HepG2 (cell line): ENCODE measurements around the gene RECQL5. TPM values are rescaled to one million over a fixed set of nuclear protein-coding genes. Genes with fewer than 3 reads are reported as not detected.
A peak's percentile ranks its signal among the peaks of the same experiment; 100 is the strongest.

ENCODE experiments used
- AGO2 ChIP-seq: fragments of 200-400 bp; formaldehyde crosslinking; optimal IDR thresholded peaks from 2 replicates; pipeline ENCODE3; 2017; ENCODE audit warnings: mild to moderate bottlenecking, low read depth, low read length, moderate library complexity
- KDM5A ChIP-seq: fragments of 200-600 bp; sonication (generic); IDR thresholded peaks from 2 replicates; pipeline ENCODE4 v1.7.0; 2018; ENCODE audit warnings: antibody characterized with exemption, mild to moderate bottlenecking, low read length, borderline replicate concordance
- MXI1 ChIP-seq: IDR thresholded peaks from 3 replicates; pipeline ENCODE4 v1.6.1; 2012; ENCODE audit warnings: low read depth, low read length, inconsistent platforms, borderline replicate concordance
- NKX3-1 ChIP-seq: sonication (generic); formaldehyde crosslinking; IDR thresholded peaks from 2 replicates; pipeline ENCODE4 v1.5.0; 2020; ENCODE audit warnings: missing genetic modification reagents
- SP1 ChIP-seq, 2 experiments: fragments of 450-650 bp in 1 of 2; sonication (generic) in 1 of 2; formaldehyde crosslinking in 1 of 2; IDR thresholded peaks; 2 replicates each; pipeline versions ENCODE4 v1.4.0 to v1.6.1; 2016 to 2020; ENCODE audit warnings: missing genetic modification reagents in 1 of 2
- TCF12 ChIP-seq, 2 experiments: fragments of 450-650 bp in 1 of 2; sonication (generic) in 1 of 2; formaldehyde crosslinking in 1 of 2; IDR thresholded peaks; 2 replicates each; pipeline versions ENCODE4 v1.6.1 to v1.8.0; 2017 to 2022; ENCODE audit warnings: antibody characterized with exemption in 1 of 2, mild to moderate bottlenecking in 1 of 2, missing genetic modification reagents in 1 of 2, moderate library complexity in 1 of 2
- THRA ChIP-seq: sonication (generic); formaldehyde crosslinking; IDR thresholded peaks from 2 replicates; pipeline ENCODE4 v1.4.0; 2020; ENCODE audit warnings: missing genetic modification reagents, borderline replicate concordance
- ZFAT ChIP-seq: sonication (generic); formaldehyde crosslinking; conservative IDR thresholded peaks from 2 replicates; pipeline ENCODE4 v1.8.1; 2023; ENCODE audit warnings: missing genetic modification reagents, inconsistent platforms
- ZFX ChIP-seq: sonication (generic); formaldehyde crosslinking; IDR thresholded peaks from 2 replicates; pipeline ENCODE4 v1.4.0; 2020; ENCODE audit warnings: mild to moderate bottlenecking, low read depth, missing genetic modification reagents, moderate library complexity
- ZFYVE20 ChIP-seq: sonication (generic); formaldehyde crosslinking; IDR thresholded peaks from 2 replicates; pipeline ENCODE4 v1.8.0; 2023; ENCODE audit warnings: low read depth, mild to moderate bottlenecking, moderate library complexity, missing genetic modification reagents, borderline replicate concordance
- ZNF235 ChIP-seq: sonication (generic); formaldehyde crosslinking; IDR thresholded peaks from 2 replicates; pipeline ENCODE4 v1.8.1; 2023; ENCODE audit warnings: mild to moderate bottlenecking, missing genetic modification reagents, borderline replicate concordance
- ZNF333 ChIP-seq: sonication (generic); formaldehyde crosslinking; IDR thresholded peaks from 2 replicates; pipeline ENCODE4 v1.4.0; 2020; ENCODE audit warnings: mild to moderate bottlenecking, missing genetic modification reagents, borderline replicate concordance
- ZNF432 ChIP-seq: sonication (generic); formaldehyde crosslinking; IDR thresholded peaks from 2 replicates; pipeline ENCODE4 v1.5.0; 2020; ENCODE audit warnings: missing genetic modification reagents, mild to moderate bottlenecking, borderline replicate concordance
- ZNF468 ChIP-seq: sonication (generic); formaldehyde crosslinking; IDR thresholded peaks from 2 replicates; pipeline ENCODE4 v1.8.0; 2022; ENCODE audit warnings: mild to moderate bottlenecking, moderate library complexity, missing genetic modification reagents
- ZNF660 ChIP-seq: sonication (generic); formaldehyde crosslinking; IDR thresholded peaks from 2 replicates; pipeline ENCODE4 v1.5.1; 2020; ENCODE audit warnings: mild to moderate bottlenecking, low read depth, missing genetic modification reagents, borderline replicate concordance
- ZNF678 ChIP-seq: sonication (generic); formaldehyde crosslinking; IDR thresholded peaks from 2 replicates; pipeline ENCODE4 v1.4.0; 2020; ENCODE audit warnings: mild to moderate bottlenecking, missing genetic modification reagents
- ZNF782 ChIP-seq: sonication (generic); formaldehyde crosslinking; IDR thresholded peaks from 2 replicates; pipeline ENCODE4 v1.4.0; 2020; ENCODE audit warnings: missing genetic modification reagents, mild to moderate bottlenecking, borderline replicate concordance
- ZZZ3 ChIP-seq: sonication (generic); formaldehyde crosslinking; IDR thresholded peaks from 2 replicates; pipeline ENCODE4 v1.4.0; 2020; ENCODE audit warnings: missing genetic modification reagents, mild to moderate bottlenecking, borderline replicate concordance
- polyA plus RNA-seq, 8 experiments: library from polyadenylated mRNA; depleted of rRNA in 3 of 8; stranded (reverse) in 7 of 8; unstranded in 1 of 8; fragments of >200 nt; fragmentation: Illumina TruSeq in 4 of 8; extraction: Trizol in 4 of 8; gene quantifications; 2 replicates each; pipeline versions ENCODE4 v1.2.1 to v1.2.3, GENCODE V29; 2011 to 2016; ENCODE audit warnings: low read depth in 4 of 8, missing spikeins in 1 of 8, mixed read lengths in 1 of 8; ENCODE audit not compliant: insufficient read depth in 1 of 8
- total RNA-seq, 5 experiments: library from RNA; depleted of rRNA; stranded (reverse); fragments of >200 nt; fragmentation: Illumina TruSeq; extraction: Trizol; gene quantifications; 2 replicates each; pipeline ENCODE4 v1.2.3, GENCODE V29; 2016; ENCODE audit warnings: low read depth in 1 of 5
- TF ChIP-seq, protein P1 (sequence below): IDR thresholded peaks from 2 replicates; pipeline ENCODE4 v1.6.1; 2016
- TF ChIP-seq, protein P2 (sequence below): sonication (generic); formaldehyde crosslinking; IDR thresholded peaks from 2 replicates; pipeline ENCODE4 v1.4.0; 2020; ENCODE audit warnings: missing genetic modification reagents
- TF ChIP-seq, protein P3 (sequence below): sonication (generic); formaldehyde crosslinking; IDR thresholded peaks from 2 replicates; pipeline ENCODE4 v1.9.0; 2021; ENCODE audit warnings: missing genetic modification reagents, mild to moderate bottlenecking, borderline replicate concordance
- TF ChIP-seq, protein P4 (sequence below): sonication (generic); formaldehyde crosslinking; IDR thresholded peaks from 2 replicates; pipeline ENCODE4 v1.4.0; 2020; ENCODE audit warnings: missing genetic modification reagents

Gene RECQL5
- total and polyA plus RNA-seq, 2 of the 13 experiments (the other 11 are each of a cell fraction or from before 2014, with no cell fraction given), result 27.7 to 32.0 TPM

GRCh38 chr17:75632863-75633485 lies 34.0 kb downstream of the RECQL5 start, which contains the start of gene SMIM5 (continued):
- TF ChIP-seq ZNF235 (CRISPR knock-in tag) (no peak), ZNF678 (CRISPR knock-in tag) (0 out of 2 replicates have a peak, but pooled peaks have one; percentile 53), AGO2 (no peak), ZZZ3 (CRISPR knock-in tag) (no peak; the same call in 1 of the 2 replicates), ZFX (CRISPR knock-in tag) (peak; percentile 37; the same call in 1 of the 2 replicates), MXI1 (peak; percentile 83; the same call in 1 of the 3 replicates), ZNF782 (CRISPR knock-in tag) (0 out of 2 replicates have a peak, but pooled peaks have one; percentile 36), THRA (0 out of 2 replicates have a peak, but pooled peaks have one; percentile 39), ZFYVE20 (no peak), ZNF432 (CRISPR knock-in tag) (no peak), SP1 (IDR thresholded peaks at IDR 0.05) (no peak), SP1 (CRISPR knock-in tag; IDR thresholded peaks at IDR 0.05) (no peak), ZFAT (CRISPR knock-in tag) (no peak), ZNF333 (CRISPR knock-in tag) (no peak), KDM5A (no peak), ZNF468 (CRISPR knock-in tag) (no peak), NKX3-1 (CRISPR knock-in tag) (no peak), TCF12 (IDR thresholded peaks at IDR 0.05) (no peak), TCF12 (CRISPR knock-in tag; IDR thresholded peaks at IDR 0.05) (no peak), ZNF660 (CRISPR knock-in tag) (no peak)
- TF ChIP-seq, protein P1, sequence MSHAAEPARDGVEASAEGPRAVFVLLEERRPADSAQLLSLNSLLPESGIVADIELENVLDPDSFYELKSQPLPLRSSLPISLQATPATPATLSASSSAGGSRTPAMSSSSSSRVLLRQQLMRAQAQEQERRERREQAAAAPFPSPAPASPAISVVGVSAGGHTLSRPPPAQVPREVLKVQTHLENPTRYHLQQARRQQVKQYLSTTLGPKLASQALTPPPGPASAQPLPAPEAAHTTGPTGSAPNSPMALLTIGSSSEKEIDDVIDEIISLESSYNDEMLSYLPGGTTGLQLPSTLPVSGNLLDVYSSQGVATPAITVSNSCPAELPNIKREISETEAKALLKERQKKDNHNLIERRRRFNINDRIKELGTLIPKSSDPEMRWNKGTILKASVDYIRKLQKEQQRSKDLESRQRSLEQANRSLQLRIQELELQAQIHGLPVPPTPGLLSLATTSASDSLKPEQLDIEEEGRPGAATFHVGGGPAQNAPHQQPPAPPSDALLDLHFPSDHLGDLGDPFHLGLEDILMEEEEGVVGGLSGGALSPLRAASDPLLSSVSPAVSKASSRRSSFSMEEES (CRISPR knock-in tag), result no peak
- TF ChIP-seq, protein P2, sequence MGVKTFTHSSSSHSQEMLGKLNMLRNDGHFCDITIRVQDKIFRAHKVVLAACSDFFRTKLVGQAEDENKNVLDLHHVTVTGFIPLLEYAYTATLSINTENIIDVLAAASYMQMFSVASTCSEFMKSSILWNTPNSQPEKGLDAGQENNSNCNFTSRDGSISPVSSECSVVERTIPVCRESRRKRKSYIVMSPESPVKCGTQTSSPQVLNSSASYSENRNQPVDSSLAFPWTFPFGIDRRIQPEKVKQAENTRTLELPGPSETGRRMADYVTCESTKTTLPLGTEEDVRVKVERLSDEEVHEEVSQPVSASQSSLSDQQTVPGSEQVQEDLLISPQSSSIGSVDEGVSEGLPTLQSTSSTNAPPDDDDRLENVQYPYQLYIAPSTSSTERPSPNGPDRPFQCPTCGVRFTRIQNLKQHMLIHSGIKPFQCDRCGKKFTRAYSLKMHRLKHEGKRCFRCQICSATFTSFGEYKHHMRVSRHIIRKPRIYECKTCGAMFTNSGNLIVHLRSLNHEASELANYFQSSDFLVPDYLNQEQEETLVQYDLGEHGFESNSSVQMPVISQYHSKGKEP, result no peak
- TF ChIP-seq, protein P3, sequence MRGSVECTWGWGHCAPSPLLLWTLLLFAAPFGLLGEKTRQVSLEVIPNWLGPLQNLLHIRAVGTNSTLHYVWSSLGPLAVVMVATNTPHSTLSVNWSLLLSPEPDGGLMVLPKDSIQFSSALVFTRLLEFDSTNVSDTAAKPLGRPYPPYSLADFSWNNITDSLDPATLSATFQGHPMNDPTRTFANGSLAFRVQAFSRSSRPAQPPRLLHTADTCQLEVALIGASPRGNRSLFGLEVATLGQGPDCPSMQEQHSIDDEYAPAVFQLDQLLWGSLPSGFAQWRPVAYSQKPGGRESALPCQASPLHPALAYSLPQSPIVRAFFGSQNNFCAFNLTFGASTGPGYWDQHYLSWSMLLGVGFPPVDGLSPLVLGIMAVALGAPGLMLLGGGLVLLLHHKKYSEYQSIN (CRISPR knock-in tag), result no peak
- TF ChIP-seq, protein P4, sequence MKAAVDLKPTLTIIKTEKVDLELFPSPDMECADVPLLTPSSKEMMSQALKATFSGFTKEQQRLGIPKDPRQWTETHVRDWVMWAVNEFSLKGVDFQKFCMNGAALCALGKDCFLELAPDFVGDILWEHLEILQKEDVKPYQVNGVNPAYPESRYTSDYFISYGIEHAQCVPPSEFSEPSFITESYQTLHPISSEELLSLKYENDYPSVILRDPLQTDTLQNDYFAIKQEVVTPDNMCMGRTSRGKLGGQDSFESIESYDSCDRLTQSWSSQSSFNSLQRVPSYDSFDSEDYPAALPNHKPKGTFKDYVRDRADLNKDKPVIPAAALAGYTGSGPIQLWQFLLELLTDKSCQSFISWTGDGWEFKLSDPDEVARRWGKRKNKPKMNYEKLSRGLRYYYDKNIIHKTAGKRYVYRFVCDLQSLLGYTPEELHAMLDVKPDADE (CRISPR knock-in tag), result peak; percentile 61; the same call in 1 of the 2 replicates
